PC-3 (cell line): Measurements from ENCODE around the gene IRAK3.

ENCODE experiments used
- EZH2phosphoT487 ChIP-seq: fragments of 300-600 bp; sonication (generic); IDR thresholded peaks from 2 replicates; pipeline ENCODE4 v1.6.1; 2018; ENCODE audit warnings: mild to moderate bottlenecking, antibody characterized with exemption, low read length, borderline replicate concordance
- TF ChIP-seq, protein P1 (sequence below): fragments of 300-600 bp; sonication (generic); conservative IDR thresholded peaks from 2 replicates; pipeline ENCODE4 v1.5.1; 2017; ENCODE audit warnings: antibody characterized with exemption, low read depth, mild to moderate bottlenecking, low read length

DNA sequence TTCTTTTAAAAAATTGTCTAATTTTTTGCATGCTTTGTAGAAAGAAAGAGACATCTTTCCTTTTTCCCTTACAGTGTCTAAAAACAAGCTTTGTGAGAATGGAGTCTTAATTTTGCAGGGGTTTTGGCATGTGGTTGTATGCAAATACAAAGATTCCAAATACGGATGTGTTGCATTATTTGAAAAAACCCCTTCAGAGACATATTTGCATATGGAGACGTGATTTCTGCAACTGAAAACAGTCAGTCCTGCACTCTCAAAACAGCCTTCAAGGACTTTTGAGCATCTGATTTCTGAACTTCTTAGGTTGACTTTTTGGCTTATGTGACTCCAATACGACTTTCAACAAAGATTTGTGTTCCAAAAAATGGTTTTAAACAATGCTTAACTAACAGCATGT lies 7.8 kb downstream of the IRAK3 start:
- TF ChIP-seq, protein P1, sequence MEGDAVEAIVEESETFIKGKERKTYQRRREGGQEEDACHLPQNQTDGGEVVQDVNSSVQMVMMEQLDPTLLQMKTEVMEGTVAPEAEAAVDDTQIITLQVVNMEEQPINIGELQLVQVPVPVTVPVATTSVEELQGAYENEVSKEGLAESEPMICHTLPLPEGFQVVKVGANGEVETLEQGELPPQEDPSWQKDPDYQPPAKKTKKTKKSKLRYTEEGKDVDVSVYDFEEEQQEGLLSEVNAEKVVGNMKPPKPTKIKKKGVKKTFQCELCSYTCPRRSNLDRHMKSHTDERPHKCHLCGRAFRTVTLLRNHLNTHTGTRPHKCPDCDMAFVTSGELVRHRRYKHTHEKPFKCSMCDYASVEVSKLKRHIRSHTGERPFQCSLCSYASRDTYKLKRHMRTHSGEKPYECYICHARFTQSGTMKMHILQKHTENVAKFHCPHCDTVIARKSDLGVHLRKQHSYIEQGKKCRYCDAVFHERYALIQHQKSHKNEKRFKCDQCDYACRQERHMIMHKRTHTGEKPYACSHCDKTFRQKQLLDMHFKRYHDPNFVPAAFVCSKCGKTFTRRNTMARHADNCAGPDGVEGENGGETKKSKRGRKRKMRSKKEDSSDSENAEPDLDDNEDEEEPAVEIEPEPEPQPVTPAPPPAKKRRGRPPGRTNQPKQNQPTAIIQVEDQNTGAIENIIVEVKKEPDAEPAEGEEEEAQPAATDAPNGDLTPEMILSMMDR, result no peak
- TF ChIP-seq EZH2phosphoT487, result no peak
